ENCODE measurements around the gene PCDH8.

- TF ChIP-seq SMC3 (IDR thresholded peaks at IDR 0.05; ENCODE audit: borderline replicate concordance, low read length) (no peak), ZBTB33 (IDR thresholded peaks at IDR 0.05) (no peak), NR2C2 (IDR thresholded peaks at IDR 0.05; ENCODE audit: borderline replicate concordance, control insufficient read depth, insufficient read length, low read depth) (no peak), CTCF (IDR thresholded peaks at IDR 0.05 in 2 of 3, conservative IDR thresholded peaks at IDR 0.05 in 1 of 3; ENCODE audit: control insufficient read depth in 2 of 3, extremely low read depth in 1 of 3, insufficient read depth in 1 of 3, low read depth in 3 of 3, low read length in 3 of 3) (no peak), SPI1 (IDR thresholded peaks at IDR 0.05; ENCODE audit: borderline replicate concordance, insufficient read depth, low read depth, low read length) (no peak), HDAC2 (IDR thresholded peaks at IDR 0.05) (no peak), REST (IDR thresholded peaks at IDR 0.05; ENCODE audit: low read depth, low read length) (no peak), USF2 (IDR thresholded peaks at IDR 0.05; ENCODE audit: borderline replicate concordance, low read depth, low read length) (peak; percentile 54), MXI1 (IDR thresholded peaks at IDR 0.05; ENCODE audit: low read depth, low read length) (no peak)
Observed at GRCh38 chr13:52851137-52851962, 2.9 kb upstream of the PCDH8 start.

Measured in GM12878 (cell line).